ENCODE measurements around the gene ZCRB1.
"Not testable (repeated sequence)": the region's sequence is repeated elsewhere in the genome, so short reads cannot be mapped to it uniquely, and the experiment has no call there.

Gene ZCRB1, protein sequence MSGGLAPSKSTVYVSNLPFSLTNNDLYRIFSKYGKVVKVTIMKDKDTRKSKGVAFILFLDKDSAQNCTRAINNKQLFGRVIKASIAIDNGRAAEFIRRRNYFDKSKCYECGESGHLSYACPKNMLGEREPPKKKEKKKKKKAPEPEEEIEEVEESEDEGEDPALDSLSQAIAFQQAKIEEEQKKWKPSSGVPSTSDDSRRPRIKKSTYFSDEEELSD

DNA sequence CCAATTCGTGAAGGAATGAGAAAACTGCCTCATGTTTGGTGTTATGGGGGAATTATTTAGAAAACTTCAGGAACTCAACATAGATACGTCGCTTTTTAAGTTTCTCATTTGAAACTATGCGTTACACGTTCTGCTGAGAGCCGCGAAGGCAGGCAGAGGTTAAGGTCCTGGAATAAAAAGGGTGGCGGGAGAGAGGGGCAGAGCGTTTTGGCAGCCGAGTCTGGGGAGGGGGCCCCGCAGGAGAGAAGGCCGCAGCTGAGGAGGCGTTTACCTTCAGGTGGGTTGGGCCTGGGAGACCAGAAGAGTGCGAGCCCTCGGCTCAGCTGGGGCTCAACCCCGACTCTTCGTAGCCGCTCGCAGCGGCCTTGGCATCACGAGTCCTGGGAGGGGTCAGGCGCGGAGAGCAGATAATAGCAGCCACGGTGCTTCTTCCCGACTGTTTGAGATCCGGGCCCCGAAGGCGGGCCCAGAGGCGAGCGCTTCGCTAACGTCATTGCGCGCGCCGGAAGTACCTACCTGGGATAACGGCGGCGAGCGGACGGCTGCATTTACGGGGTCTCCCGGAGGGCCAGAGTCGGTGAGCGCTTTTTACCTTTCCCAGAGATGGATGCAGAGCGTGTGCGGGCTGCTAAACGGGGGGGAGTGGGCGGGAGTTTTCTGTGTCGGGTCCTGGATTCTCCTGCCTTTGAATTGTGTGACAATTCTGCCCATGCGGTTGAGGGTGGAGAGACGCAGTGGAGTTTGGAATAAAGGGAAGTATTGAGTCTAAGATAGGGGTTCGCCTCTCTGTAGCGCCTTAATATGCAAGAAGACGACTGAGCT lies at the start of gene ZCRB1, which contains the start of gene PPHLN1:
ZCRB1 (minus strand) TSS at position 442 of the 822 bp plus-strand sequence. CDS start 1,992 bp downstream, outside the sequence.
PPHLN1 (plus strand) TSS at position 515 of the 822 bp plus-strand sequence. CDS start 9,736 bp downstream, outside the sequence.
- peak; percentile 87 for DNase-seq
- in situ Hi-C loops (cut with MboI; ENCODE audit: low pct_unique_long_range_greater_than_20kb, low sequenced_read_pairs): no loop called here

DNA sequence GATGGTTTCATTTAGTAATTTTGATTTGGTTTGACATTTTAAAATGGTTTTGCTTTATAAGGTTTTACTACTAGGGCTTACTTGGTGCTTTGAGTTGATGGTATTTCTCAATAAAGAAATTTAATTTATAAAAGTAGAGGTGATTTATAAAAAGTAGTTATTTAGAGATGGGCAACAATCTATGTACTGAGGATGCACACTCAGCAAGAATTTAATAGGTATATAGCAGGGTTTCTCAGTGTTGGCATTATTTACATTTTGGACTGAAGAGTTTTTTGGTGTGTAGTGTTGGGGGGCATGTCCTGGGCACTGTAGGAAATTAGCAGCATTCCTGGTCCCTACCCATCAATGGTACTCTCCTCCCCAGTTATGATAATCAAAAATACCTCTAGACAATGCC lies 47.8 kb upstream of the ZCRB1 start:
- DNase-seq: no peak
- in situ Hi-C loops (cut with MboI; ENCODE audit: low pct_unique_long_range_greater_than_20kb, low sequenced_read_pairs): loop anchor here (25.0 kb wide), 1 partner anchor 236 kb away; the partner anchor contains the start of gene GXYLT1

DNA sequence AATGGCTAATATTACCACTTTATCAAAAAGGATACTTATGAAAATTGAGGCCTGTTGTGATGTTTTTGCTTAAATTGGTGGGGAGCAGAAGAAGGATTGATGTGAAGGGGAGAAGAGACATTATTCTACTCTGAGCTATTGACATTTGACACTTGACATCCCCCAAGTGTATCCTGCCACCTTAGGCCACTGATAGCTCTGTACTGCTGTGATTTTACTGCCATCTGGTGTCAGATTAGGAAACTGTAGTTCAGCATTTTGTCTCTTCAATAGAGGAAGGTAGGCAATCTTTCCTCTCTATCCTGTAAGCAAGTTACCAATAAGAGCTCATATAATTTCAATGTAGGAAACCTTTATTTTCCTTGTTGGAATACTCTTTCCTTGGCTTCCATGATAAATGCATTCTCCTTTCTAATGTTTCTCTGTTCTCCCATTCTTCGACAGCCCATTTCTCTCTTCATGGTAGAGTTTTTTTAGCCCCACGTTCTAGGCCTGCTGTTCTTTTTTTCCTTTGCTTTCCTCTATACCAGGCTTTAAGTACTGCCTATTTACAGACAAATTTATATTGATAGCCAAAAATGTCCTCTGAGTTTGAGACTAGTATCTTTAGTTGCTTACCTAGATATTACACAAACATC lies 46.4 kb upstream of the ZCRB1 start:
- in situ Hi-C loops (cut with MboI; ENCODE audit: low pct_unique_long_range_greater_than_20kb, low sequenced_read_pairs): loop anchor here (25.0 kb wide), 1 partner anchor 235 kb away; the partner anchor contains the start of gene GXYLT1

DNA sequence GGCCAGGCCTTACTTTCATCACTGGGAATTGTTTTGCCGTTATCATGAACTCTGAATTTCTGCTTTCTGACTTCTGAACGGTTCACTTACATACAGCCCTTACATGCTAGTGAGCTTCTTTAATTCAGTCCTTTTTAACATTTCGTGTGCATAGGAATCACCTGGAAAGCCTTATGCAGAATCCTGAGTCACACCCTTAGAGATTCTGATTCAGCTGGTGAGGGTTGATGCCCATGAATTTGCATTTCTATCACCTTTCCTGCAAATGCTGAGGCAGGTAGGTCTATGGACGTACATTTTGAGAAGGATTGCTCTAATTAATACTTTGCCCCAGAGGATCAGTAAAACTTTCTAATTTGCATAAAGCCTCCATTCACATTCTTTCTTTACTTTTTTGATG lies 44.1 kb upstream of the ZCRB1 start:
- in situ Hi-C loops (cut with MboI; ENCODE audit: low pct_unique_long_range_greater_than_20kb, low sequenced_read_pairs): loop anchor here (25.0 kb wide), 1 partner anchor 233 kb away; the partner anchor contains the start of gene GXYLT1
- DNase-seq: no peak

More for the DNA sequence above, 46.4 kb upstream of the ZCRB1 start:
- peak; percentile 83 for DNase-seq

DNA sequence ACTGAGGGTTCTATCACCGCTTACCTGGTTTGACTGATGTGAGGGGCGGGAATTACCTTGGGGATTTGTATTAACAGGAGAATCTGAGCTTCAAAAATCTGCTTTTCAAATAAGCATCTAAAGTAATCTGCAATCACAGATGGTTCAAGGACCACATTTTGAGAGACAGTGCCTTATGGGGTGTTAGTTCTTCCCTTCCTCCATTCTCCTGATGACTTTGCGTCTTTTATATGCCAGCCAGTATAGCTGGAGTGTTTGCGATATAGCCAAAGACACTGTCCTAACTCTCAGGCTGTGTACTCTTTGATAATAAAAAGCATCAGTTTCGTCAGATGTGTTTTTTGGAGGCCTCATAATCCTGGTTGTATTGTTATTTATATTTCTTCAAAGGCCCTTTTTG lies 39.6 kb upstream of the ZCRB1 start:
- DNase-seq: no peak
- in situ Hi-C loops (cut with MboI; ENCODE audit: low pct_unique_long_range_greater_than_20kb, low sequenced_read_pairs): loop anchor here (25.0 kb wide), 1 partner anchor 228 kb away; the partner anchor contains the start of gene GXYLT1

DNA sequence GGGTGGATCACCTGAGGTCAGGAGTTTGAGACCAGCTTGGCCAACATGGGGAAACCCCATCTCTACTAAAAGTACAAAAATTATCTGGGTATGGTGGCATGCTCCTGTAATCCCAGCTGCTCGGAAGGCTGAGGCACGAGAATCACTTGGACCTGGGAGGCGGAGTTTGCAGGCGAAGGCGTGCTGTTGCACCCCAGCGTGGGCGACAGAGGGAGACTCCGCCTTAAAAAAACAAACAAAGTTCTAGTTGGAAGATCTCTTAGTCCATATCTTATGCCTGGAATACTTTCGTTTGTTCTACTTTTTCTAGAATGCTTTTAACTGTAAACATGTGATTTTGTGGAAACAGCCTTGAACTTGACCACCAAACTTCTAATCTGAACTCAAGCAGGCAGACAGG lies 38.8 kb upstream of the ZCRB1 start:
- in situ Hi-C loops (cut with MboI; ENCODE audit: low pct_unique_long_range_greater_than_20kb, low sequenced_read_pairs): loop anchor here (25.0 kb wide), 1 partner anchor 227 kb away; the partner anchor contains the start of gene GXYLT1
- no peak for DNase-seq

DNA sequence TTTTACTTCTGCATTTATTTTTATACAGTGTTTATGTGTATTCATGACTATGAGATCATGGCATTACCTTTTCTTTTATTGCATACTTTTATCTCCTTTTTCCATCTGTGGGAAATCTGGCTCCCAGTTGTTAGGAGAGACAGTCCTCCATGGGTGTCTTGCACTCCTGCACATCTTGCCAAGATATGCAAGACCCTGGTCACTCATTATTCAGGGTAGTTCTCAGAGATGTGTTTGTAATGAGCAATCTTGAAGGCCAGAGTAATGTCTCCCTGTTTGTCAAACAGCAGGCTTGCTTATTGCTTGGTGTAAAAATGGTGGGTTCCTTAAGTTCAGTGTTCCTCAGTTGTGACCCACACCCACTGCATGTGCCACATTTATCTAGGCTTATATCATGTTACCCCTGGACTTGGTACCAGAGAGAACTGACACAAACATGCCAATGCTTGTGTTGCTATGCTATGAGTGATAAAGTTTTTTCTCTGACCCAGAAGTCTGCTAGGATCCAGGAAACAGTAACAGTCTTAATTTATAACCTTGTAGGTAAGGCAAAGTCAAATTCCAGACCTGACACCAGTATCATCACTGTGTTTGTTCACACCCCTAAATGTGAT lies 36.9 kb upstream of the ZCRB1 start:
- in situ Hi-C loops (cut with MboI; ENCODE audit: low pct_unique_long_range_greater_than_20kb, low sequenced_read_pairs): loop anchor here (25.0 kb wide), 1 partner anchor 225 kb away; the partner anchor contains the start of gene GXYLT1
- DNase-seq: no peak

DNA sequence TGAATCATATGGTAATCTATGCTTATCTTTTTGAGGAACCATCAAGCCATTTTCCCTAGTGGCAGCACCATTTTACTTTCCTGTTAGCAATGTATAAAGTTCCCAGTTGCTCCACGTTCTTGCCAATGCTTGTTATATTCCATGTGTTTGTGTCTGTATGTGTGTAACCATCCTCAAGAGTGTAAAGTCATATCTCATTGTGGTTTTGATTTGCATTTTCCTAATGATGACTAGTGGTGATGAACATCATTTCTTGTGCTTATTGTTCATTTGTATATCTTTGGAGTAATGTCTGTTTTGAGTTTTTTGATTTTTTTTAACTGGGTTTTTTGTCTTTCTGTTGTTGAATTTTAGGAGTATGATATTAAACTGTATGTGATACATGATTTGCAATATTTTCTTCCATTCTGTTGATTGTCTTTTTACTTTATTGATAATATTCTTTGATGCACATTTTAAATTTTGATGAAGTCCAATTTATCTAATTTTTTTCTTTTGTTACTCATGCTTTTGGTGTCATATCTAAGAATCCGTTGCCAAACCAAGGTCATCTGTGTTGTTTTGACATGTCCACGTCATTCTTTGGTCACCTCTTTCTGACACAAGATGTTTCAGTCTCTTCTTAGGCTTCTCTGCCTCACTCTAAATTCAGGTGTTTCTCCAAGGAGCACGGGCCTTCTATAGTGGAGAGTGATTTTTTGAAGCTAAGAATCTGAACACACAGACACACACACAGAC lies 36.2 kb upstream of the ZCRB1 start:
- in situ Hi-C loops (cut with MboI; ENCODE audit: low pct_unique_long_range_greater_than_20kb, low sequenced_read_pairs): loop anchor here (25.0 kb wide), 1 partner anchor 225 kb away; the partner anchor contains the start of gene GXYLT1
- DNase-seq: no peak

DNA sequence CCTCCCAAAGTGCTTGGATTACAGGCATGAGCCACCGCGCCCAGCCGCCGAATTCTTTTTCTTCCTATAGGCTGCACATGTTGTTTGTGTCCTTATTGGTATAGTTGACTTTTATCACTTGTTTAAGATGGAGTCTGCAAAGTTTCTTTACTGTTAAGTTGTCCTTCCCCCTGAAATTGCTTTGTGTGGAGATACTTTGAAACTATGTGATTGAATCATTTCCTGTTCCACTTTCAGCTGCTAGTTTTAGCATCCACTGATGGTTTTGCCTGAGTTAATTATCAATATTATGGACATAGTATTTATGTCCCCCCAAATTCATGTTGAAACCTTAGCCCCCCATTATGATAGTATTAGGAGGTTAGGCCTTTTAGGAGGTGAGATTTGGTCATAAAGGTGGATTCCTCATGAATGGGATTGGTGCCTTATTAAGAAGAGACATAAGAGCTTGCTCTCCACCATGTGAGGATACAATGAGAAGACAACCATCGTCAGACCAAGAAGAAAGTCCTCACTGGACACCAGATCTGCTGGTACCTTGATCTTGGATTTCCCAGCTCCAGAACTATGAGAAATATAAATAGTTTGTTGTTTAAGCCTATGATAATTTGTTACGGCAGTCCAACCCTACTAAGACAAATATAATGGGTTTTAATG lies 35.0 kb upstream of the ZCRB1 start:
- DNase-seq: no peak
- in situ Hi-C loops (cut with MboI; ENCODE audit: low pct_unique_long_range_greater_than_20kb, low sequenced_read_pairs): loop anchor here (25.0 kb wide), 1 partner anchor 224 kb away; the partner anchor contains the start of gene GXYLT1

DNA sequence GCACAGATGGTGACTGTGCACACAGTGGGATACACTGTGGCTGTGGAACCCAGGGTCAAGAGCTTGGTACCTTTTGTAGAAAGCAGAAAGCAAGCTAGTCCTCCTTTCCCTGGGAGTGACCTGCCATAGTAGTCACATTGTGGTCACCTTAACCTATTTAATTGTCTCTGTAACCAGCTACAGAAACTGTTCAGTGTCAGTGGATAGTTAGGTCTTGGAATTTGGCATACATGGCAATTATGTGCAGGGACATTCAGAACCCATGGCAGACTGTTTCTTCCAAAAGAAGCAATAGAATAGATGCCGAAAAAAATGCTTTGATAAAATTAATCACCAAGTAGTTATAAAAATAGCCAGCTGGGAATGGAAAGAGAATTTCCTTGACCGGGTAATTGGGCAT lies 30.4 kb upstream of the ZCRB1 start:
- in situ Hi-C loops (cut with MboI; ENCODE audit: low pct_unique_long_range_greater_than_20kb, low sequenced_read_pairs): loop anchor here (25.0 kb wide), 1 partner anchor 219 kb away; the partner anchor contains the start of gene GXYLT1
- no peak for DNase-seq

DNA sequence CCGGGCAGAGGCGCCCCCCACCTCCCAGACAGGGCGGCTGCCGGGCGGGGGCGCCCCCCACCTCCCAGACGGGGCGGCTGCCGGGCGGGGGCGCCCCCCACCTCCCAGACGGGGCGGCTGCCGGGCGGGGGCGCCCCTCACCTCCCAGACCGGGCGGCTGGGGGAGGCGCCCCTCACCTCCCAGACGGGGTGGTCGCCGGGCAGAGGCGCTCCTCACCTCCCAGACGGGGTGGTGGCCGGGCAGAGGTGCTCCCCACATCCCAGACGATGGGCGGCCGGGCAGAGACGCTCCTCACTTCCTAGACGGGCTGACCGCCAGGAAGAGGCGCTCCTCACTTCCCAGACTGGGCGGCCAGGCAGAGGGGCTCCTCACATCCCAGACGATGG lies 24.1 kb upstream of the ZCRB1 start:
- in situ Hi-C loops (cut with MboI; ENCODE audit: low pct_unique_long_range_greater_than_20kb, low sequenced_read_pairs): loop anchor here (25.0 kb wide), 1 partner anchor 213 kb away; the partner anchor contains the start of gene GXYLT1
- not testable (repeated sequence) for DNase-seq

DNA sequence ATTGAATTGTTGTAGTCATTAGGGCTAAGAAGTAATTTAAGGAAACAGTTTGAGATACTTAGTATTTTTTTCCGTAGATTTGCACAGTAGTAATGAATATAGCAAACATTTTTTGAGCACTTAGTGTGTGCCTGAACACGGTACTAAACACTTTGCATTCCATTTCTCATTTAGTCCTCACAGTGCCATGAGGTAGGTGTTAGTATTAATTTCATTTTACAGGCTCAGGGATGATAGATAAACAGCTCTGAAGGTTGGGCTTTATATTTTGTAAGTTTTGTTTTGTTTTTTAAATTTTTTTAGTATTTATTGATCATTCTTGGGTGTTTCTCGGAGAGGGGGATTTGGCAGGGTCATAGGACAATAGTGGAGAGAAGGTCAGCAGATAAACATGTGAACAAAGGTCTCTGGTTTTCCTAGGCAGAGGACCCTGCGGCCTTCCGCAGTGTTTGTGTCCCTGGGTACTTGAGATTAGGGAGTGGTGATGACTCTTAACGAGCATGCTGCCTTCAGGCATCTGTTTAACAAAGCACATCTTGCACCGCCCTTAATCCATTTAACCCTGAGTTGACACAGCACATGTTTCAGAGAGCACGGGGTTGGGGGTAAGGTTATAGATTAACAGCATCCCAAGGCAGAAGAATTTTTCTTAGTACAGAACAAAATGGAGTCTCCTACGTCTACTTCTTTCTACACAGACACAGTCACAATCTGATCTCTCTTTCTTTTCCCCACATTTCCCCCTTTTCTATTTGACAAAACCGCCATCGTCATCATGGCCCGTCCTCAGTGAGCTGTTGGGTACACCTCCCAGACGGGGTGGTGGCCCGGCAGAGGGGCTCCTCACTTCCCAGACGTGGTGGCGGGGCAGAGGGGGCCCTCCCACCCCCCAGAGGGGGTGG lies 23.5 kb upstream of the ZCRB1 start:
- in situ Hi-C loops (cut with MboI; ENCODE audit: low pct_unique_long_range_greater_than_20kb, low sequenced_read_pairs): loop anchor here (25.0 kb wide), 1 partner anchor 212 kb away; the partner anchor contains the start of gene GXYLT1

DNA sequence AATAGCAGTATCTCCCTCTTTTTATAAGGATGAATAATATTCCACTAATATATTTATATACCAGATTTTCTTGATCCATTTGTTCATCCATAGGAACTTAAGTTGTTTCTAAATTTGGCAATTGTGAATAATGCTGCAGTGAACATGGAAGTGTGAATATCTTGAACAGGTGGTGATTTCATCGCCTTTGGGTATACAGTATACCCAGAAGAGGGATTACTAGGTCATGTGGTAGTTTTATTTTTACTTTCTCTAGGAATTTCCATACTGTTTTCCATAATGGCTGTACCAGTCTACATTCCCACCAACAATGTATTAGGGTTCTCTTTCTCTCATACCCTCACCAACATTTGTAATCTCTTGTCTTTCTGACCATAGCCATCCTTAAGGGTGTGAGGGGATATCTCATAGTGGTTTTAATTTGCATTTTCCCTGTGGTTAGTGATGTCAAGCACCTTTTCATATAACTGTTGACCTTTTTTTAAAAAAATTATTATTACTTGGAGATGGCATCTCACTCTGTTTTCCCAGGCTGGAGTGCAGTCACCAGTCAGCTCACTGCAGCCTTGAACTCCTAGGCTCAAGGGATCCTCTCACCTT lies 20.6 kb upstream of the ZCRB1 start:
- in situ Hi-C loops (cut with MboI; ENCODE audit: low pct_unique_long_range_greater_than_20kb, low sequenced_read_pairs): no loop called here
- DNase-seq: no peak

More for the DNA sequence above, 23.5 kb upstream of the ZCRB1 start:
- not testable (repeated sequence) for DNase-seq

DNA sequence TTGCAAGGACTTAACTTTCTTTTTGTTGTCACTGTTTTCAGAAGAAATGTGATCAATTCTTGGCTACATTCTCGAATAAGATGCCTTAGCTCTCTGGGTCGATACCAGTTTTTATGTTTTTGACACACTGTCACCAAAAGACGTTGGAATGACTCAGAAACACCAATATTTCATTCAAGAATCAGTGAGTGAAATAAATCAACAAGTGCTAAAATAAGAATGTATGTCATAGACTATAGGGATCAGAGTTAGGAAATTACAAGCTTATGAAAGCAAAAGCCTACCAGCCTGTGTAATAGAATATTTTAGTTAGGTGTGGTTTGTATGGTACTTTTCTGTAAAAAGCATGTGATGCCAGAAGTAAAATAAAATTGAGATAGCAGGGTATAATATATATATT lies 17.8 kb upstream of the ZCRB1 start:
- DNase-seq: no peak
- in situ Hi-C loops (cut with MboI; ENCODE audit: low pct_unique_long_range_greater_than_20kb, low sequenced_read_pairs): no loop called here

DNA sequence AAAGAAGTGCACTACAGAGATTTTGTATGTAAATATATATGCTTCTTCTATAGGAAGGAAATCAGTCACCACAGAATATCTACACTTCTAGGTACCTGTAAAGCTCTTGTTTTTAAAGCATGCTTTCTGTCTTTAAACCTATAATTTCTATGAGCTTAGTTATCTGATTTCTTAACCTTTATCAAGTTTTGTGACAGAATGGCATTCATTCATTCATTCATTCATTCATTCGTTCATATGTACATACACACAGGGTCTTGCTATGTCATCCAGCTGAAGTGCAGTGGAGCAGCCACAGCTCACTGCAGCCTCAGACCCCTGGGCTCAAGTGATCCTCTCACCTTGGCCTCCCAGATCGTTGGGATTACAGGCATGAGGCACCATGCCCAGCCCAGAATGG lies 16.1 kb upstream of the ZCRB1 start:
- in situ Hi-C loops (cut with MboI; ENCODE audit: low pct_unique_long_range_greater_than_20kb, low sequenced_read_pairs): no loop called here
- no peak for DNase-seq

DNA sequence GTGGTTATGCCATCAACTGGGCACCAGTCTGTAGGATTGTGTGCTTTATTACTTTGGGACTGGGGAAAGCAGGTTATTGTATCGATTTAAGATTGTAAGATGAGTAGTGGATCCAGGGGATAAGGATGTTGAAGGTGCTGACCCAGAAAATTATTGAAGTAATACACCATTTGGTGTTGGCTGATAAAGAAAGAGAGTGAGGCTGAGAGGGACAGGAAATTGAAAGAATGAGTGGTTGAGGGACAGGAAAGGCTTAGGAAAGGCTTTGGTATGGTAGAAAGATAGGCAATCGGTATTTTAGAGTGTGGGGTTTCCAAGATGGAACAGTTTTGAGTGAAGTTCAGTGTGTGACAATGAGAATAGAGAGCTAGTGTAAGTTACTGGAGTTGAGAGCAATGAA lies 12.4 kb upstream of the ZCRB1 start:
- no peak for DNase-seq
- in situ Hi-C loops (cut with MboI; ENCODE audit: low pct_unique_long_range_greater_than_20kb, low sequenced_read_pairs): no loop called here

All from KBM-7 (cell line).